OCI-LY3 (cell line): ENCODE measurements around the gene MAGI2.

ENCODE experiments used
- EZH2phosphoT487 ChIP-seq: fragments of 200-600 bp; shearing (Covaris generic); IDR thresholded peaks from 2 replicates; pipeline ENCODE4 v1.6.1; 2018; ENCODE audit warnings: antibody characterized with exemption, mixed run types, low read depth
- TF ChIP-seq, protein P1 (sequence below): fragments of 200-600, 300-600 bp; sonication (generic); IDR thresholded peaks from 2 replicates; pipeline ENCODE4 v1.5.1; 2014; ENCODE audit warnings: antibody characterized with exemption, low read length, low read depth

DNA sequence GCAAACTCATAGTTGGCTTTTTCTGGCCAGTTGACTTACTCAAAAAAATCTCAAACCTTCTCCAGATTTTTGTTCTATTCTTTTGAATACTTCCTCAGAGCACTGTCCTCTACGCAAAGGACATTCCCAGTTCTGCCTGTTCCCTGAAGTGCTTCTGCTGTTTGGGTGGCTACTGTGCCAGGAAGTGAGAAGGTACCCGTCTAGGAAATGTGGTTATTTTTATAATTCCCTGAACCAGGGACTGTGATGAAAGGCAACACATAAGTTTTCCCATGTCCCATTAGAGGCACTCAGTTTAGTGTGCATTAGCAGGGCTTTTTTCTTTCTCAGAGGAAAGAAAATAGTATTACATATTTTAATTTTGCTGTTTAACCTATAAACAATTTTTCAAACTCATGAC is 1284.6 kb downstream of the MAGI2 start:
- TF ChIP-seq EZH2phosphoT487, result no peak
- TF ChIP-seq, protein P1, sequence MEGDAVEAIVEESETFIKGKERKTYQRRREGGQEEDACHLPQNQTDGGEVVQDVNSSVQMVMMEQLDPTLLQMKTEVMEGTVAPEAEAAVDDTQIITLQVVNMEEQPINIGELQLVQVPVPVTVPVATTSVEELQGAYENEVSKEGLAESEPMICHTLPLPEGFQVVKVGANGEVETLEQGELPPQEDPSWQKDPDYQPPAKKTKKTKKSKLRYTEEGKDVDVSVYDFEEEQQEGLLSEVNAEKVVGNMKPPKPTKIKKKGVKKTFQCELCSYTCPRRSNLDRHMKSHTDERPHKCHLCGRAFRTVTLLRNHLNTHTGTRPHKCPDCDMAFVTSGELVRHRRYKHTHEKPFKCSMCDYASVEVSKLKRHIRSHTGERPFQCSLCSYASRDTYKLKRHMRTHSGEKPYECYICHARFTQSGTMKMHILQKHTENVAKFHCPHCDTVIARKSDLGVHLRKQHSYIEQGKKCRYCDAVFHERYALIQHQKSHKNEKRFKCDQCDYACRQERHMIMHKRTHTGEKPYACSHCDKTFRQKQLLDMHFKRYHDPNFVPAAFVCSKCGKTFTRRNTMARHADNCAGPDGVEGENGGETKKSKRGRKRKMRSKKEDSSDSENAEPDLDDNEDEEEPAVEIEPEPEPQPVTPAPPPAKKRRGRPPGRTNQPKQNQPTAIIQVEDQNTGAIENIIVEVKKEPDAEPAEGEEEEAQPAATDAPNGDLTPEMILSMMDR, result no peak
